Measurements from ENCODE around the gene ZNF547.
A peak's percentile ranks its signal among the peaks of the same experiment; 100 is the strongest.
"Not testable (repeated sequence)": the region's sequence is repeated elsewhere in the genome, so short reads cannot be mapped to it uniquely, and the experiment has no call there.

ZNF547 gene

DNA sequence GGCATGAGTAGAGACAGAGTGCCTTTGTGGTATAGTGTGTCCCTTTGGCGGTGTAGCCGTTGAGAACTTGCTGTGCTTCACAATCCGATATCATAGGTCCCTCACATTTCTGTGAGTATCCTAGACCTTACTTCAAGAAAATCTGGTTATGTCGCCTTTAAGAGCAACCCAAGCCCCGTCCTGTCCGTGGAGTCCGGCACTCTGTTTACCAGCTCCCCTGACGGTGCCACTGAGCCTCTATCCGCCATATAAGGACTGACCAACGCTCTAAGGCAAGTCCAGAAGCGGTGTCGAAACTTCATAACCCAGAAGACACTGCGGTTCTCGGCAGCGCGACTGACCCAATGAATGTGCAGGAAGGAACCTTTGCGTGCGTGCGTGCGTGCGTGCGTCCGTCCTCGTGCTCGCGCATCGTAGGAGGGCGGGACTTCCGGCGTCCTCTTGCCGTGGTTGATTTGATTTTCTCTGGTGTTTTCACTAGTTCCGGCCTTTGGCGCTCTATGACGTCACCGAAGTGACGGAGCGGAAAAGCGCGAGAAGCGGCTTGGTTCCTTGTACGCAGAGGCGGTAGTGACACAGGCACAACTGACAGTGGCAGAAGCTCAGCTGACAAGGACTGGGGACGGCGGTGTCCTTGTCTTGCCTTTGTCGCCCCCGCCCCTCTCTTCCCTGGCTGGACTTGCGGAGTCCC is at the start of gene ZNF547, which contains the start of gene TRAPPC2B:
Gene ZNF547 (plus strand): TSS at position 555 of the 691 bp plus-strand sequence. CDS start 5,005 bp downstream, outside the sequence.
Gene TRAPPC2B (plus strand): TSS at position 555 of the 691 bp plus-strand sequence. CDS start 1,283 bp downstream, outside the sequence.
- peak; percentile 99 for DNase-seq

GRCh38 chr19:57314146-57314545 is 49.2 kb upstream of the ZNF547 start:
- no peak for DNase-seq

DNA sequence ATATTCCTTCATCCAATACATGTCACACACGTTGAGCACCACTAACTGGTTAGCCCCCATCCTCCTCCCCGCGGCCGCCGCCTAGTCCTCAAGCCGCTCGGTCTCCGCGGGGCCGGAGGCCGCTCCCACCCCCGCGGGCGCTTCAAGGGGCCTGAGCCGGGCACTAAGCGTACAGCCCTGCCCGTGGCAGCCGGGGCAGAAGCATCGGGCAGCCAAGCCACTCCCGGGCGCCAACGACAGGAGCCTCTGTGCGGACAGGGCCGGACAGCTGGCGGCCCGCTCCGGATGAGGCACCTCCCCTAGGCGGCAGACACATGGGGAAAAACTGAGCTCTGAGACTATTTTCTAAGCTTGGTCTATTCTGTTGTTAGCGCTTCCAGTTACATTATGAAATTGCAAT is 45.8 kb upstream of the ZNF547 start:
- DNase-seq = no peak

GRCh38 chr19:57319869-57320179 is 43.5 kb upstream of the ZNF547 start:
- no peak for DNase-seq

- peak; percentile 92 for DNase-seq
Measured at GRCh38 chr19:57320180-57321084, 42.9 kb upstream of the ZNF547 start, which contains the start of gene ZNF543. Gene ZNF543 (plus strand): TSS chr19:57320472. CDS start chr19:57320854, 382 bp downstream.

- no peak for DNase-seq
Measured at GRCh38 chr19:57321116-57321515, 42.2 kb upstream of the ZNF547 start.

DNA sequence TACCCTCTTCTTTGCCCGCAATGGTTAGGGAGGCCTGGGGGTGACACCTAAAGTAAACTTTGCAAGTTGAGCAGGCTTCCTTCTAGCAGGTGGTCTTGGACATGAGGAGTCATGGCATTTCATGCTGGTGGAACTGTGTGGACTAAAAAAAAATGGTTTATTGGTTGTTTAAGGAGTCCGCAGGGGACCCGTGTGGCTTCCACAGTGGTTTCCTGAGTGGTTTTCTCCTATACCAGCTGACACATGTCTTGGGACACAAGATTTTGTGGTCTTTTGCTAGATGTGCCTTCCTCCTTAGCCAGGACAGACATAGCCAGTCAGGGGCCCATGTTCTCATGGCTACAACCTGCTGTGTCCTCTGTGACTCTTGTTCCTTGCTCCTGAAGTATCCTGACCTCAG is 41.6 kb upstream of the ZNF547 start:
- DNase-seq = no peak

DNA sequence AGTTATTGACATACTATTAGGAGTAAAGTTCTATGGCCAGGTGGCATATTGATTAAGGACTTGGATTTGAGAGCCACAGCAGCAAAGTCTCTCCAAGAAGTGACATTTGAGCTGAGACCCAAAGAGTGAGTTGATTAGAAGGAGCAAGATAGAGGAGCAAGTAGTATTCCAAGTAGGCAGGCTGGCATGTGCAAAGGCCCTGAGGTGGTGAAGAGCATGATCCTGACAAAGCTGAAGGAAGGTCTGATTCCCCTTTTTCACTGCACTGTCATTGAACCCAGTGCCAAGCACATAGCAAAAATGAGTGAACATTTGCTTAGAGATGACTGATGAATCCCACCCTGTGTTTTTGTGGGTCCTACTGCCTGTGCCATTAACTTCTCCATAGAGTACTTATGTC is 38.4 kb upstream of the ZNF547 start:
- DNase-seq = no peak

GRCh38 chr19:57327993-57328392 is 35.4 kb upstream of the ZNF547 start:
- DNase-seq = no peak

- no peak for DNase-seq
Measured at GRCh38 chr19:57334191-57334590, 29.2 kb upstream of the ZNF547 start.

- no peak for DNase-seq
Measured at GRCh38 chr19:57338877-57339276, 24.5 kb upstream of the ZNF547 start.

DNA sequence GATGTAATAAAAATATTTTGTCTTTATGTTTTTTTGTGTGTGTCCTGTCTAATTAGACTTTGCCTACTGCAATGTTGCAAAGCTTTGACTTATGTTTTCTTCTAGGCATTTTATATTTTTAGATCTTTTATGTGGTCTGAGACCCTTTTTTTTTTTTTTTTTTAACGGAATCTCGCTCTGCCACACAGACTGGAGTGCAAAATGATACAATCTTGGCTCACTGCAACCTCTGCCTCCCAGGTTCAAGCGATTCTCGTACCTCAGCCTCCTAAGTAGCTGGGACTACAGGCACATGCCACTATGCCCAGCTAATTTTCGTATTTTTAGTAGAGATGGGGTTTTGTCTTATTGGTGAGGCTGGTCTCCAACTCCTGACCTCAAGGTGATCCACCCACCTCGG is 20.8 kb upstream of the ZNF547 start:
- no peak for DNase-seq

DNA sequence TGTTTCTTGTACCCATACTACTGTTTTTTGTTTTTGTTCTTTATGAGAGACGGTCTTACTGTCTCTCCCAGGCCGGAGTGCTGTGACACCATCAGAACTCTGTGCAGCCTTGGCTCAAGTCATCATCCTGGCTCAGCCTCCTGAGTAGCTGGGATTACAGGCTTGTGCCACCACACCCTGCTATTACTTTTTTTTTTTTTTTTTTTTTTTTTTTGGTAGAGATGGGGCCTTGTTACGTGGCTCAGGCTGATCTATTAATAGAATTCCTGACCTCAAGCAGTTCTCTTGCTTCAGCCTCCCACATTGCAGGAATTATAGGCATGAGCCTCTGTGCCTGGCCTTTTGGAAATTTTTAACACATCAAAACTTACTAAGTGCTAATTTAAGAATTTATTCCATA is 15.2 kb upstream of the ZNF547 start:
- DNase-seq = no peak

DNA sequence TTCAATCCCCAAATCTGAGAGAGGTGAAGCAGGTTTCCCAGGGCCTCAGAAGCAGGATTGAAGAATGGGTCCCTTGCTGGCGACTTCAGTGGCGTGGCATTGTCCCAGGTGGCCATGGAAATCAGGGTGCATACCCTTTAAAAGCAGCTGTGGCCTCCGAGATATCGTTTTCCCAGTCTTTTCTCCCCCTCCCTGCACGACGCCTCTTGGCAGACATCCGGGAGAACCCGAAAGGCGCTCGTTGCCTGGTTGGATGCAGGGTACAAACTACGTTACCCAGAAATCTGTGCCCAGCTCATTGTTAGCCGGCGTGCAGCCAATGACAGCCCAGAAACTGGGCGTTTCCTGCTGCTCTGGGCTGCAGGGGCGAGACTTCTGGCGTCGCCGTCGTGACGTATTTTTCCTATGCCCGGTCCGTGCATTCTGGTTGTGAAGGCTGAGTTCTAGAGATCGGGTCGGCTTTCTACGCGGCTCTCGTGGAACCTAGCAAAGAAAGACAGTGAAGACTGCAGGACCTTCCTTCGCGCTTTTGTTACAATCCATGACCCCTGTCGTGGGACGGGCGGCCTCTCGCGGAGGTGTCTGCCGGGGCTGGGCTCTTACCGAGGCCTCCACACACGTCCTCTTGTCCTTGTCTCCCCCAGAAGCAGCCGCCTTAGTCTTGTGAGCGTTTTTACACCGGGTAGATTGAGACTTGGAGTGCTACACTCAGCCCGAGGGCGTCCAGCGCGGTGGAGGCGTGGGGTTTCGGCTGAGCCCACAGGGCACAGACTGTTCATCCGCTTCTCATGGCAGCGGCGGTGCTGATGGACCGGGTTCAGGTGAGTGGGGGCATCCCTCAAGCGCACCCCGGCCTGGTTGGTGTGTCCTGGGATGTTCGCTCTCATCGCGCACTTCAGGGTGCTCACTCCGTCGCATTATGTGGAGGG is 12.2 kb upstream of the ZNF547 start, which contains the start of gene ZNF304:
Gene ZNF304 (plus strand): TSS at position 395 of the 929 bp plus-strand sequence. CDS start 394 bp downstream, at position 789.
- DNase-seq = peak; percentile 85

- DNase-seq = no peak
Measured at GRCh38 chr19:57351867-57352266, 11.5 kb upstream of the ZNF547 start.

DNA sequence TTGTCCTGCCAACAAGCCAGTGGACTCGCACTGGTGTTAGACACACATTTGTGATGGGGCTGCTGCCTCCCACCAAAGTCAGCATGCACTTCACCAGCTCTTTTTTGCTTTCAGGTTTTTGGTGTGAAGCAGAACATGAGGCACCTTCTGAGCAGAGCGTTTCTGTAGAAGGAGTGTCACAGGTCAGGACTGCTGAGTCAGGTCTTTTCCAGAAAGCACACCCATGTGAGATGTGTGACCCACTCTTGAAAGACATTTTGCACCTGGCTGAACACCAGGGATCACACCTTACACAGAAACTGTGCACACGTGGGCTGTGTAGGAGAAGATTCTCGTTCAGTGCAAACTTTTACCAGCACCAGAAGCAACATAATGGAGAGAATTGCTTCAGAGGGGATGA is 7.4 kb upstream of the ZNF547 start:
- no peak for DNase-seq

DNA sequence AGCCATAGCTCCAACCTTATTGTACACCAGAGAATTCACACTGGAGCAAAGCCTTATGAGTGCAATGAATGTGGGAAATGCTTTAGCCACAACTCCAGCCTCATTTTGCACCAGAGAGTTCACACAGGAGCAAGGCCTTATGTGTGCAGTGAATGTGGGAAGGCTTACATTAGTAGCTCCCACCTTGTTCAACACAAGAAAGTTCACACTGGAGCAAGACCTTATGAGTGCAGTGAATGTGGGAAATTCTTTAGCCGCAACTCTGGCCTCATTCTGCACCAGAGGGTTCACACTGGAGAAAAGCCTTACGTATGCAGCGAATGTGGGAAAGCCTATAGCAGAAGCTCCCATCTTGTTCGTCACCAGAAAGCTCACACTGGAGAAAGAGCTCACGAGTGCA is 5.9 kb upstream of the ZNF547 start:
- no peak for DNase-seq

DNA sequence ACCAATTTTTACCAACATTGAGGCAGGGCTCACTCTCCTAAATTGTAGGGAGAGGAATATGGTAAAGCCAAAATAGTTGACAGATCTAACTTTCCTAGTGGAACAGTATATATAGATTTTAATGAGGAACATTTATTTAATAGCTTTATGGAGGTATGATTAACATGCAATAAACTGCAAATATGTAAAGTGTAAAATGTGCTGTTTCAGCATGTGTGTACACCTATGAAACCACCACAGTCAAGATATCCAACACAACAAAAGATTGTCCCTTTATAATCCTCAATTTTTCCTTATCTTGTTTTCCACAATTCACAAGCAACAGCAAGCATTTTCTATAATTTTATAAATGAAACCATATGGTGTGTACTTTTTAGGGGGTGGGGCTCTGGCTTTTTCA is 4.1 kb upstream of the ZNF547 start:
- DNase-seq = no peak

DNA sequence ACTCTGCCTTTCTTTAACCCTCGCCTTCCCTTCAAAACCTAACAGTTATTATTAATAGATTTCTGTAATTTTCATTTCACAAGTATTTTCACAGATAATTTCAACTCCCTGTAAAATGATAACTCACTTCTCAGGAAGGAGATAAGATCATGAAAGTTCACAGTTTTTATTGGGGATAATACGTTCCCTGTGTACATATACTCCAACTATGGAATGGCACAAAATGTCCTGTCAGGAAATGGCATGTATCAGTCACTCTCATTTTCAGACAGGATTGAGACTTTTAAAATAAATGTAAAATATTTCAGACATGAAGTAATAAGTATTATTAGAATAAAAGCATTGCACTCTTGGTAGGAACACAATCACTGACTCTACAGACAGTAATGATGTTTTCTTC is 932 bp upstream of the ZNF547 start:
- no peak for DNase-seq

GRCh38 chr19:57363688-57364181 is 384 bp downstream of the ZNF547 start:
- DNase-seq = no peak

DNA sequence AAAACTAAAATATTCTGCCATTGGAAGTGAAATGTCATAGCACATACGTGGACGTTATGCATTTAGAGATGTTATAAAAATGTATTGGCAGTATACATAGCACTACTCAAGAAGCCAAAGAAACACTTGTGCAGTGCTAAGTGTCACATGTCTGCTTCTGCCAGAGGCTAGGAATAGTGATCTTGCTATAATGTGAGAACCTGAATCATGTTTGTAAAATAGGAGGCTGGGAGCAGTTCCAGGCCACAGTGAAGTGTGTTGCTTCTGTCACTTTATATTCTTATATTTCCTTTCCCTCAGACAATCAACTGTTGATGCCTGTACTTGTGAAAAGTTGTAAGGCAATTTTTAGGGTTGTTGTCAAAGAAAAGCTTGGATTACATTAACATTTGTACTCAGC is 3.4 kb downstream of the ZNF547 start:
- no peak for DNase-seq

GRCh38 chr19:57374179-57374578 is 10.8 kb downstream of the ZNF547 start:
- DNase-seq = no peak

- not testable (repeated sequence) for DNase-seq
Measured at GRCh38 chr19:57374647-57375046, 11.3 kb downstream of the ZNF547 start.

Measured in CD4-positive, alpha-beta T cell treated with Interferon gamma for 1 hour (primary cell).